Activated B cell treated with CpG ODN at 0.5 μM for 24 hours (primary cell): ENCODE data around the gene LHX1. TPM values are rescaled to one million over a fixed set of nuclear protein-coding genes. Genes with fewer than 3 reads are reported as not detected.

Experiments used
- ATAC-seq: fragments of 200-7000 bp; cut with Tn5 transposase; one replicate; pipeline ENCODE4 v1.10.0; 2021; ENCODE audit warnings: low read depth, mild to moderate bottlenecking, moderate library complexity
- CTCF ChIA-PET: fragments of 350-600 bp; sonication (Branson Sonifier 250); formaldehyde crosslinking; loops from one replicate; lab custom pipeline; 2021; ENCODE audit warnings: antibody characterized with exemption; lab: Charles Lee
- POLR2A ChIA-PET: fragments of 350-600 bp; sonication (Branson Sonifier 250); formaldehyde crosslinking; loops from one replicate; lab custom pipeline; 2021; ENCODE audit warnings: antibody characterized with exemption; lab: Charles Lee
- DNase-seq: peaks from one replicate; pipeline ENCODE4 v3.0.0; 2022
- H3K27ac Mint-ChIP-seq: one replicate; pipeline ENCODE4 v1.8.0; 2020; ENCODE audit warnings: mixed read lengths
- H3K27me3 Mint-ChIP-seq: one replicate; pipeline ENCODE4 v1.8.0; 2021; ENCODE audit warnings: mixed read lengths
- H3K36me3 Mint-ChIP-seq: one replicate; pipeline ENCODE4 v1.8.0; 2021; ENCODE audit warnings: low read depth, mixed read lengths
- H3K4me1 Mint-ChIP-seq: one replicate; pipeline ENCODE4 v1.8.0; 2021; ENCODE audit warnings: mixed read lengths
- H3K4me3 Mint-ChIP-seq: one replicate; pipeline ENCODE4 v1.8.0; 2020; ENCODE audit warnings: mild to moderate bottlenecking, mixed read lengths
- H3K9me3 Mint-ChIP-seq: one replicate; pipeline ENCODE4 v1.8.0; 2020; ENCODE audit warnings: mixed read lengths
- CTCF ChIP-seq: fragments of 200-600 bp; IDR thresholded peaks from one replicate; pipeline ENCODE4 v1.8.0; 2022; ENCODE audit warnings: antibody characterized with exemption, mild to moderate bottlenecking
- intact Hi-C: fragments of 100-400 bp; cut with micrococcal nuclease; formaldehyde crosslinking; loops from one replicate; pipeline ENCODE4 v1.15.1; 2024
- total RNA-seq: library from RNA; stranded (reverse); gene quantifications from 2 replicates; pipeline ENCODE4 v1.2.3, GENCODE V29; 2022

The LHX1 gene
- total RNA-seq, 1 donor from 2014 or later: not detected

- Mint-ChIP-seq H3K27me3 (peaks cover 13% of the 10 kb centered on the region), H3K36me3 (no peaks in the 10 kb centered on the region), H3K4me3 (no peak overlapping the region), H3K9me3 (no peaks in the 10 kb centered on the region), H3K4me1 (no peaks in the 10 kb centered on the region), H3K27ac (no peak overlapping the region)
- ATAC-seq (no peak), DNase-seq (no peak)
- no peak for TF ChIP-seq CTCF
- ChIA-PET POLR2A (no interaction called here), CTCF (no interaction called here)
- intact Hi-C loops: no loop called here
Observed at GRCh38 chr17:36892112-36892838, 45.0 kb upstream of the LHX1 start.

- intact Hi-C loops: no loop called here
- ChIA-PET CTCF (no interaction called here), POLR2A (no interaction called here)
- TF ChIP-seq CTCF: no peak
- H3K4me3 Mint-ChIP-seq: no peak overlapping the region
- H3K27ac Mint-ChIP-seq: no peak overlapping the region
- peaks cover 13% of the 10 kb centered on the region for H3K27me3 Mint-ChIP-seq
- H3K9me3 Mint-ChIP-seq: no peaks in the 10 kb centered on the region
- DNase-seq (no peak), ATAC-seq (no peak)
- no peaks in the 10 kb centered on the region for H3K4me1 Mint-ChIP-seq
- no peaks in the 10 kb centered on the region for H3K36me3 Mint-ChIP-seq
Observed at GRCh38 chr17:36894177-36894576, 43.1 kb upstream of the LHX1 start.

GRCh38 chr17:36894925-36895324 is 42.4 kb upstream of the LHX1 start:
- TF ChIP-seq CTCF: no peak
- DNase-seq: no peak
- ATAC-seq: no peak
- no peaks in the 10 kb centered on the region for H3K4me1 Mint-ChIP-seq
- H3K27me3 Mint-ChIP-seq: peaks cover 20% of the 10 kb centered on the region
- no peaks in the 10 kb centered on the region for H3K36me3 Mint-ChIP-seq
- H3K9me3 Mint-ChIP-seq: no peaks in the 10 kb centered on the region
- H3K4me3 Mint-ChIP-seq: no peak overlapping the region
- H3K27ac Mint-ChIP-seq: no peak overlapping the region
- ChIA-PET POLR2A (no interaction called here), CTCF (no interaction called here)
- intact Hi-C loops: no loop called here

GRCh38 chr17:36899250-36900159 is 37.8 kb upstream of the LHX1 start:
- Mint-ChIP-seq H3K27me3 (peaks cover 32% of the 10 kb centered on the region), H3K4me1 (no peaks in the 10 kb centered on the region), H3K9me3 (no peaks in the 10 kb centered on the region), H3K36me3 (no peaks in the 10 kb centered on the region), H3K4me3 (no peak overlapping the region), H3K27ac (no peak overlapping the region)
- CTCF ChIA-PET: no interaction called here
- DNase-seq (no peak), ATAC-seq (no peak)
- no peak for TF ChIP-seq CTCF
- intact Hi-C loops: no loop called here
- POLR2A ChIA-PET: no interaction called here

GRCh38 chr17:36900160-36900512 is 37.1 kb upstream of the LHX1 start:
- no peak for DNase-seq
- H3K4me3 Mint-ChIP-seq: no peak overlapping the region
- no peak overlapping the region for H3K27ac Mint-ChIP-seq
- peaks cover 30% of the 10 kb centered on the region for H3K27me3 Mint-ChIP-seq
- TF ChIP-seq CTCF: no peak
- H3K9me3 Mint-ChIP-seq: no peaks in the 10 kb centered on the region
- intact Hi-C loops: no loop called here
- H3K4me1 Mint-ChIP-seq: no peaks in the 10 kb centered on the region
- ChIA-PET POLR2A (no interaction called here), CTCF (no interaction called here)
- no peak for ATAC-seq
- no peaks in the 10 kb centered on the region for H3K36me3 Mint-ChIP-seq
